C4-2B (cell line): ENCODE measurements around the gene ADI1.

Experiments
- ZFX ChIP-seq: fragments of 450-650 bp; IDR thresholded peaks from 2 replicates; pipeline ENCODE4 v1.6.1; 2017
- TF ChIP-seq, protein P1 (sequence below): fragments of 450-650 bp; conservative IDR thresholded peaks from 2 replicates; pipeline ENCODE4 v1.5.1; 2017; ENCODE audit warnings: mild to moderate bottlenecking

DNA sequence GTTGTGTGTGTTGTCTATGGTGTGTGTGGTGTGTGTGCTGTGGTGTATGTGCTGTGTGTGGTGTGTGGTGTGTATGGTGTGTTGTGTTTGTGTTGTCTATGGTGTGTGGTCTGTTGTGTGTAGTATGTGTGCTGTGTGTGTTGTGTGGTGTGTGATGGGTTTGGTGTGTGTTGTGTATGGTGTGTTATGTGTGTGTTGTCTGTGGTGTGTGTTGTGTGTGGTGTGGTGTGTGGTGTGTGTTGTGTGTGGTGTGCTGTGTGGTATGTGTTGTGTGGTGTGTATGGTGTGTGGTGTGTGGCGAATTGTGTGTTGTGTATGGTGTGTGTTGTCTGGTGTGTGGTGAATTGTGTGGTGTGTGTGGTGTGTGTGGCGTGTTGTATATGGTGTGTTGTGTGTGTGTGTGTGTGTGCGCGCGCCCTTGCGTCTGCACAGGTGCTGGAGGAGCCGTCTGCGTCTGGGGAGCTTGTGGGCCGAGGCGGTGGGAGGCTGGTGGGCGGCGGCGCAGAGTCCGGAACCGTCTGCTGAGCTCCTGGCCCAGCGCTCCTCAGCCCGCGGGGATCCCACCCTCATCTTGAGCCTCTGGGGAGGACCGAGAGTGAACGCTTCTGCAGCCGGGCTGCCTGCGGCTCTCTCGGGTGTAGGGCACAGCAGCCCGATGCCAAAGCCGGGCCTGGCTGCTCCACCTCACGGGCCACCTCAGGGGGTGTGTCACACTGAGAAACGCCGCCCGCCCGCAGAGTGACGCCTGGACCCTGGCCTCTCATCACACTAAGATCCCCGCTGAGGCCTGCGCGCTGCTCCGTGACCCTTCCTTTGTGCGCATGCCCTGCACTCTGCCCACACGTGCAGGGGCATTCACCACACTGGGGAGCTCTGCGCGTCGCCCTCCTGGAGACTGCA, 8.8 kb upstream of the ADI1 start:
- TF ChIP-seq, protein P1, sequence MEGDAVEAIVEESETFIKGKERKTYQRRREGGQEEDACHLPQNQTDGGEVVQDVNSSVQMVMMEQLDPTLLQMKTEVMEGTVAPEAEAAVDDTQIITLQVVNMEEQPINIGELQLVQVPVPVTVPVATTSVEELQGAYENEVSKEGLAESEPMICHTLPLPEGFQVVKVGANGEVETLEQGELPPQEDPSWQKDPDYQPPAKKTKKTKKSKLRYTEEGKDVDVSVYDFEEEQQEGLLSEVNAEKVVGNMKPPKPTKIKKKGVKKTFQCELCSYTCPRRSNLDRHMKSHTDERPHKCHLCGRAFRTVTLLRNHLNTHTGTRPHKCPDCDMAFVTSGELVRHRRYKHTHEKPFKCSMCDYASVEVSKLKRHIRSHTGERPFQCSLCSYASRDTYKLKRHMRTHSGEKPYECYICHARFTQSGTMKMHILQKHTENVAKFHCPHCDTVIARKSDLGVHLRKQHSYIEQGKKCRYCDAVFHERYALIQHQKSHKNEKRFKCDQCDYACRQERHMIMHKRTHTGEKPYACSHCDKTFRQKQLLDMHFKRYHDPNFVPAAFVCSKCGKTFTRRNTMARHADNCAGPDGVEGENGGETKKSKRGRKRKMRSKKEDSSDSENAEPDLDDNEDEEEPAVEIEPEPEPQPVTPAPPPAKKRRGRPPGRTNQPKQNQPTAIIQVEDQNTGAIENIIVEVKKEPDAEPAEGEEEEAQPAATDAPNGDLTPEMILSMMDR: no peak
- no peak for TF ChIP-seq ZFX
